ENCODE results near the gene CBFA2T3.

CBFA2T3 gene

GRCh38 chr16:88977812-88978607 is 1.0 kb upstream of the CBFA2T3 start:
- no peak for DNase-seq (ENCODE audit: extremely low read depth, low read depth)
- no peak overlapping the region for H3K4me3 ChIP-seq (replicated peaks; ENCODE audit: low read depth, low read length)
- TF ChIP-seq CTCF (IDR thresholded peaks at IDR 0.05; ENCODE audit: low read depth, low read length, missing control alignments), result no peak

GRCh38 chr16:88976366-88977017 is 515 bp downstream of the CBFA2T3 start:
- no peak overlapping the region for H3K4me3 ChIP-seq (replicated peaks; ENCODE audit: low read depth, low read length)
- TF ChIP-seq CTCF (IDR thresholded peaks at IDR 0.05; ENCODE audit: low read depth, low read length, missing control alignments), result no peak
- no peak for DNase-seq (ENCODE audit: extremely low read depth, low read depth)

- no peak overlapping the region for H3K4me3 ChIP-seq (replicated peaks; ENCODE audit: low read depth, low read length)
- TF ChIP-seq CTCF (IDR thresholded peaks at IDR 0.05; ENCODE audit: low read depth, low read length, missing control alignments), result no peak
- no peak for DNase-seq (ENCODE audit: extremely low read depth, low read depth)
Measured at GRCh38 chr16:88975511-88976061, 1.4 kb downstream of the CBFA2T3 start.

GRCh38 chr16:88974916-88975215 is 2.1 kb downstream of the CBFA2T3 start:
- no peak for TF ChIP-seq CTCF (IDR thresholded peaks at IDR 0.05; ENCODE audit: low read depth, low read length, missing control alignments)
- H3K4me3 ChIP-seq (replicated peaks; ENCODE audit: low read depth, low read length), result no peak overlapping the region
- DNase-seq (ENCODE audit: extremely low read depth, low read depth), result no peak

- DNase-seq (ENCODE audit: extremely low read depth, low read depth), result no peak
- no peak overlapping the region for H3K4me3 ChIP-seq (replicated peaks; ENCODE audit: low read depth, low read length)
- TF ChIP-seq CTCF (IDR thresholded peaks at IDR 0.05; ENCODE audit: low read depth, low read length, missing control alignments), result no peak
Measured at GRCh38 chr16:88974080-88974915, 2.7 kb downstream of the CBFA2T3 start.

GRCh38 chr16:88973415-88974050 is 3.5 kb downstream of the CBFA2T3 start:
- TF ChIP-seq CTCF (IDR thresholded peaks at IDR 0.05; ENCODE audit: low read depth, low read length, missing control alignments), result no peak
- no peak overlapping the region for H3K4me3 ChIP-seq (replicated peaks; ENCODE audit: low read depth, low read length)
- DNase-seq (ENCODE audit: extremely low read depth, low read depth), result no peak

Data from HFF-Myc (cell line).